HEK293 (cell line): ENCODE measurements around the gene ROBO1.

Source experiments
- CTCF ChIA-PET: fragments of 350-600 bp; formaldehyde crosslinking; extraction: SDS; loops from one replicate; lab custom pipeline; 2021; ENCODE audit warnings: antibody characterized with exemption; lab: Yijun Ruan, JAX
- POLR2A ChIA-PET: fragments of 300-600 bp; formaldehyde crosslinking; extraction: SDS; loops from one replicate; lab custom pipeline; 2020; ENCODE audit warnings: antibody characterized with exemption, inconsistent platforms; lab: Yijun Ruan, JAX
- H3K27ac ChIP-seq: fragments of 200-500 bp; sonication (Bioruptor generic); 2 replicates; pipeline ENCODE4 v1.5.1; 2014; ENCODE audit warnings: low read depth, low read length, control low read depth, inconsistent platforms; ENCODE audit errors: extremely low read depth
- H3K36me3 ChIP-seq, 2 experiments: fragments of 200-500 bp in 1 of 2; sonication (Bioruptor generic) in 1 of 2; 1 replicate in 1 of 2; 2 replicates in 1 of 2; pipeline ENCODE4 v1.5.1; 2014 to 2017; ENCODE audit warnings: inconsistent platforms in 2 of 2, low read length in 2 of 2; ENCODE audit not compliant: control insufficient read depth in 2 of 2, insufficient read depth in 1 of 2
- H3K4me1 ChIP-seq: fragments of 200-500 bp; sonication (Bioruptor generic); 2 replicates; pipeline ENCODE4 v1.5.1; 2014; ENCODE audit warnings: mild to moderate bottlenecking, low read length, inconsistent platforms; ENCODE audit not compliant: control insufficient read depth, insufficient read depth
- H3K4me3 ChIP-seq: 2 replicates; pipeline ENCODE4 v1.5.1; 2011; ENCODE audit warnings: low read depth, mild to moderate bottlenecking, control low read depth, low read length, moderate library complexity
- H3K9me3 ChIP-seq: fragments of 200-500 bp; sonication (Bioruptor generic); 2 replicates; pipeline ENCODE4 v1.5.1; 2014; ENCODE audit warnings: low read depth, low read length, inconsistent platforms; ENCODE audit not compliant: control insufficient read depth, insufficient read depth
- BCL6B ChIP-seq: fragments of 450-650 bp; formaldehyde crosslinking; IDR thresholded peaks from 2 replicates; pipeline ENCODE4 v1.5.1; 2017; ENCODE audit warnings: missing biosample characterization, missing genetic modification characterization
- FEZF1 ChIP-seq: fragments of 450-650 bp; formaldehyde crosslinking; IDR thresholded peaks from 2 replicates; pipeline ENCODE4 v1.5.1; 2016; ENCODE audit warnings: missing biosample characterization, missing genetic modification characterization
- MYNN ChIP-seq: fragments of 450-650 bp; formaldehyde crosslinking; IDR thresholded peaks from 2 replicates; pipeline ENCODE4 v1.5.1; 2016; ENCODE audit warnings: missing biosample characterization, missing genetic modification characterization, borderline replicate concordance
- OVOL3 ChIP-seq: fragments of 450-650 bp; formaldehyde crosslinking; IDR thresholded peaks from 2 replicates; pipeline ENCODE4 v1.5.1; 2016; ENCODE audit warnings: missing biosample characterization, missing genetic modification characterization
- REST ChIP-seq: fragments of 450-650 bp; formaldehyde crosslinking; IDR thresholded peaks from 2 replicates; pipeline ENCODE4 v1.5.1; 2016; ENCODE audit warnings: missing biosample characterization, missing genetic modification characterization
- ZBTB48 ChIP-seq: fragments of 450-650 bp; formaldehyde crosslinking; IDR thresholded peaks from 2 replicates; pipeline ENCODE4 v1.5.1; 2016; ENCODE audit warnings: missing biosample characterization, missing genetic modification characterization
- ZNF132 ChIP-seq: fragments of 450-650 bp; formaldehyde crosslinking; IDR thresholded peaks from 2 replicates; pipeline ENCODE4 v1.5.1; 2017; ENCODE audit warnings: missing biosample characterization, missing genetic modification characterization, borderline replicate concordance
- ZNF19 ChIP-seq: fragments of 450-650 bp; formaldehyde crosslinking; IDR thresholded peaks from 2 replicates; pipeline ENCODE4; 2016; ENCODE audit warnings: missing biosample characterization, missing genetic modification characterization, low read depth
- ZNF2 ChIP-seq: fragments of 450-650 bp; formaldehyde crosslinking; IDR thresholded peaks from 2 replicates; pipeline ENCODE4 v1.5.1; 2016; ENCODE audit warnings: missing biosample characterization, missing genetic modification characterization
- ZNF266 ChIP-seq: fragments of 450-650 bp; formaldehyde crosslinking; IDR thresholded peaks from 2 replicates; pipeline ENCODE4 v1.5.1; 2016; ENCODE audit warnings: missing biosample characterization, missing genetic modification characterization, low read depth
- ZNF398 ChIP-seq: fragments of 450-650 bp; formaldehyde crosslinking; IDR thresholded peaks from 2 replicates; pipeline ENCODE4 v1.5.1; 2017; ENCODE audit warnings: missing biosample characterization, missing genetic modification characterization
- ZNF416 ChIP-seq: fragments of 450-650 bp; formaldehyde crosslinking; IDR thresholded peaks from 2 replicates; pipeline ENCODE4 v1.5.1; 2016; ENCODE audit warnings: missing biosample characterization, missing genetic modification characterization
- ZNF580 ChIP-seq: fragments of 450-650 bp; formaldehyde crosslinking; IDR thresholded peaks from 2 replicates; pipeline ENCODE4 v1.5.1; 2016; ENCODE audit warnings: missing biosample characterization, missing genetic modification characterization
- ZNF639 ChIP-seq: fragments of 450-650 bp; formaldehyde crosslinking; IDR thresholded peaks from 2 replicates; pipeline ENCODE4 v1.5.1; 2016; ENCODE audit warnings: missing biosample characterization, missing genetic modification characterization
- TF ChIP-seq, protein P1 (sequence below): fragments of 450-650 bp; formaldehyde crosslinking; IDR thresholded peaks from 2 replicates; pipeline ENCODE4 v1.5.1; 2016; ENCODE audit warnings: missing biosample characterization, missing genetic modification characterization
- TF ChIP-seq, protein P2 (sequence below): fragments of 450-650 bp; IDR thresholded peaks from 2 replicates; pipeline ENCODE4 v1.5.1; 2018; ENCODE audit warnings: missing biosample characterization, missing genetic modification characterization

ROBO1 gene

DNA sequence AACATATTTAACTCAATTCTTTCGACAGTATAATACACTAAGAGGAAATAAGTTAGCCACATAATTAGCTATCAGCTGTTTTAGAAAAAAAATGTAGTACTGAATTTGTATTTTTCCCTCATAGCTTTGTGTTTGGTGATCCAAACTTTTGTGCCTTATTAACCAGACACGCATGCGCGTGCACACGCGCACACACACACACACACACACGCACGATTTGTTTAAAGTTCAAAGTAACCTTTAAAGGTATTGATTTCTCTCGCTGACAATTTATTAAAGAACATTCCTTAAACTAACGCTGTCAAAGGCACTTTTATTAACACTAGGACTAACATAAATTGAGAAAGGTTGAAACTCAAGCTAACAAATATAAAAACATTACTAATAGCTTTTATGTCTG, 198.9 kb downstream of the ROBO1 start (continued):
- TF ChIP-seq ZNF639 (tag by site-specific recombination) (no peak), ZBTB48 (tag by site-specific recombination) (no peak), REST (tag by site-specific recombination) (no peak), BCL6B (tag by site-specific recombination) (no peak), ZNF132 (tag by site-specific recombination) (no peak), ZNF19 (tag by site-specific recombination) (no peak)

- CTCF ChIA-PET, result no interaction called here
- TF ChIP-seq, protein P1, sequence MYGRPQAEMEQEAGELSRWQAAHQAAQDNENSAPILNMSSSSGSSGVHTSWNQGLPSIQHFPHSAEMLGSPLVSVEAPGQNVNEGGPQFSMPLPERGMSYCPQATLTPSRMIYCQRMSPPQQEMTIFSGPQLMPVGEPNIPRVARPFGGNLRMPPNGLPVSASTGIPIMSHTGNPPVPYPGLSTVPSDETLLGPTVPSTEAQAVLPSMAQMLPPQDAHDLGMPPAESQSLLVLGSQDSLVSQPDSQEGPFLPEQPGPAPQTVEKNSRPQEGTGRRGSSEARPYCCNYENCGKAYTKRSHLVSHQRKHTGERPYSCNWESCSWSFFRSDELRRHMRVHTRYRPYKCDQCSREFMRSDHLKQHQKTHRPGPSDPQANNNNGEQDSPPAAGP (tag by site-specific recombination), result no peak
- TF ChIP-seq, protein P2, sequence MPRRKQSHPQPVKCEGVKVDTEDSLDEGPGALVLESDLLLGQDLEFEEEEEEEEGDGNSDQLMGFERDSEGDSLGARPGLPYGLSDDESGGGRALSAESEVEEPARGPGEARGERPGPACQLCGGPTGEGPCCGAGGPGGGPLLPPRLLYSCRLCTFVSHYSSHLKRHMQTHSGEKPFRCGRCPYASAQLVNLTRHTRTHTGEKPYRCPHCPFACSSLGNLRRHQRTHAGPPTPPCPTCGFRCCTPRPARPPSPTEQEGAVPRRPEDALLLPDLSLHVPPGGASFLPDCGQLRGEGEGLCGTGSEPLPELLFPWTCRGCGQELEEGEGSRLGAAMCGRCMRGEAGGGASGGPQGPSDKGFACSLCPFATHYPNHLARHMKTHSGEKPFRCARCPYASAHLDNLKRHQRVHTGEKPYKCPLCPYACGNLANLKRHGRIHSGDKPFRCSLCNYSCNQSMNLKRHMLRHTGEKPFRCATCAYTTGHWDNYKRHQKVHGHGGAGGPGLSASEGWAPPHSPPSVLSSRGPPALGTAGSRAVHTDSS, result no peak
- TF ChIP-seq OVOL3 (tag by site-specific recombination), result no peak
- no peak for TF ChIP-seq ZNF2 (tag by site-specific recombination)
- no peak for TF ChIP-seq ZNF580 (tag by site-specific recombination)
- TF ChIP-seq ZNF416 (tag by site-specific recombination), result no peak
- TF ChIP-seq ZNF266, result no peak
- no peak for TF ChIP-seq ZNF398 (tag by site-specific recombination)
- no peak for TF ChIP-seq FEZF1 (tag by site-specific recombination)
- TF ChIP-seq MYNN (tag by site-specific recombination), result no peak
- Histone ChIP-seq H3K4me1 (no peaks in the 10 kb centered on the region), H3K9me3 (no peaks in the 10 kb centered on the region), H3K4me3 (no peak overlapping the region), H3K36me3 (no peaks in the 10 kb centered on the region), H3K27ac (no peak overlapping the region)
- POLR2A ChIA-PET, result no interaction called here
Observed at GRCh38 chr3:79564192-79564591, 203.6 kb downstream of the ROBO1 start.
